DMS53 treated with DMSO at 0.1 percent for 48 hours (cell line): ENCODE measurements around the gene NUB1.

Experiments used
- DNase-seq: peaks from one replicate; lab custom pipeline; 2025; ENCODE audit not compliant: unreplicated experiment; lab: John Stamatoyannopoulos, UW

The NUB1 gene

DNA sequence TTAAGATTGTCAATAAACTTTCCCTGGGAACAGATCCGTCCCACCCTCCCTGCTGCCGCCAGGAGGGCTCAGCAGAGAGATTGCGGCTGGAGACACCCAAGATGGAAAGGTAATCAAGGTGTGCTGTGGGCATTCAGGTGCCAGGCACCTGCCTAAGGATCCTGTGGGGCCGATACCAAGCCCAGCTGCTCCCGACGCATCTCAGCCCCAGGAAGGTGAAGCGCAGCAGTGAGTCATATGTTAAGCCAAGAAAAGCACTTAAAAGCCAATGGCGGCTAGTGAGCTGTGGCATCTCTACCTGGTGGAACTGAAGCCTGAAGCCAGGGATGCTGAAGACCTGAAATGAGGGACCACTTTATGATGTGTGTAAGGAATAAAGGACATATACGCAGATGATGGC, 62.2 kb downstream of the NUB1 start:
- DNase-seq, result peak; percentile 58

- no peak for DNase-seq
These were observed 62.8 kb downstream of the NUB1 start for GRCh38 chr7:151404216-151405011.

DNA sequence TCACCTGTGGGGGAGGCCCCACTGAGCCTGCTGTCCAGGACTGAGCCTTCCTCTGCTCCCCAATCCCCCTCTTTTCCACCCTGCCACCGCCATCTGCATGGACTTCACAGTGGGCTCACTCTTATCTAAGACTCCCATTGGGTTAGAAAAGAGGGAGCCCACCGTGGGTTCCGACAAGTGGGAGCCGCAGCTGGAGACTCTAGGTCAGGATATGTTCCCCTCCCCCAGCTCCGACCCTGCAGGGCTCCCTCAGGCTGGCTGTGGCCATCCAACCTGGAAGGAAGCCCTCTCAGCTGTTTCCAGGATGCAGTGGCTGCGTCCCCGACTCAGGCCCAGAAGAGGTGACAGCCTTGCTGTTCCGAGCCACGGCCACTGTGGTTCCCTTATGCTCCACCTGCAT, 63.4 kb downstream of the NUB1 start:
- DNase-seq, result no peak

GRCh38 chr7:151405588-151405987, 64.0 kb downstream of the NUB1 start:
- DNase-seq, result no peak

GRCh38 chr7:151406051-151406875, 64.7 kb downstream of the NUB1 start:
- no peak for DNase-seq

DNA sequence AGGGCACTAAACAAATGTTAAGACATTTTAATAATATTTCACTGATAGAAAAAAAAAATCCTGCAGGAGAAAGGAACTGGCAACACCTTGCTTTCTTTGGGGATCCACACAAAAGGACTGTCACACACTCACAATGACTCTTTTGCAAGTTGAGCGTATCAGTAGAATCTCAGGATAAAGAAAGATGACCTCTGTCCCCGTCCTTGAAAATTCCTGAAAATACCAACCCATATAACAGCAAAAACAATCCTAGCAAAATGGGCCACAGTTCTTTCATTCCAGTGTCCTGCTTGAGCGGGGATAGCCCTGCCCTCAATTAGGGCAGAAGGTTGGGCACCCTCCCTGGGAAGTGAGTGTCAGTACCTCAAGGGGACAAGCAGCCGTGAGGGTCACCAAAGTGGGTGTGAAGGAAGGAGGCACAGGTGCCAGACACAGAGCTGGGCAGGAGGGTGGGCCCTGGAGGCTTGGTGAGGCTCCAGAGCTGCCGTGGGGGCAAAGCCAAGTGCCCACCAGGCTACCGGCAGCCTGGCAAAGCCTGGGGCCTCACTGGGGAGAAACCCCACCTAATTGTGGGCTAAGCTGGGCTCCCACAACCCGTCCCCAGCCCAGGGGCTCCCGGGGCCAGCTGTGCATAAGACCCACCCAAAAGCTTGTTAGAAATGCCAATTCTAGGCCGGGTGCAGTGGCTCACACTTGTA, 65.4 kb downstream of the NUB1 start:
- DNase-seq, result no peak

DNA sequence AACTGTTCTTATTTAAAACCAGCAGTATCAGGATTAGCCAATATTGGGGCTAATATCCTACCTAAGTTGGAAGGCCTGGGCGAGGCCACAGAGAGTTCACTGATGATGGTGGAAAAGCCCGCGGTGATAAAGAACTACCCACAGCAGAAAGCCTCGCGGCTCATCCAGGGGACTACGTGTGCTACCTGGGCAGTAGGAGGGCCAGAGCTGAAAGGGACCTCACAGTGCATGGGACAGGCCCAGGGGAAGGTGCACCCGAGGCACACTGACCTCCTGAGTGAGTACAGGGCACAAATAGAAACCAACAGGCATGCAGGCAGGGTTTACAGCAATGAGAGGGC, 66.9 kb downstream of the NUB1 start:
- no peak for DNase-seq

DNA sequence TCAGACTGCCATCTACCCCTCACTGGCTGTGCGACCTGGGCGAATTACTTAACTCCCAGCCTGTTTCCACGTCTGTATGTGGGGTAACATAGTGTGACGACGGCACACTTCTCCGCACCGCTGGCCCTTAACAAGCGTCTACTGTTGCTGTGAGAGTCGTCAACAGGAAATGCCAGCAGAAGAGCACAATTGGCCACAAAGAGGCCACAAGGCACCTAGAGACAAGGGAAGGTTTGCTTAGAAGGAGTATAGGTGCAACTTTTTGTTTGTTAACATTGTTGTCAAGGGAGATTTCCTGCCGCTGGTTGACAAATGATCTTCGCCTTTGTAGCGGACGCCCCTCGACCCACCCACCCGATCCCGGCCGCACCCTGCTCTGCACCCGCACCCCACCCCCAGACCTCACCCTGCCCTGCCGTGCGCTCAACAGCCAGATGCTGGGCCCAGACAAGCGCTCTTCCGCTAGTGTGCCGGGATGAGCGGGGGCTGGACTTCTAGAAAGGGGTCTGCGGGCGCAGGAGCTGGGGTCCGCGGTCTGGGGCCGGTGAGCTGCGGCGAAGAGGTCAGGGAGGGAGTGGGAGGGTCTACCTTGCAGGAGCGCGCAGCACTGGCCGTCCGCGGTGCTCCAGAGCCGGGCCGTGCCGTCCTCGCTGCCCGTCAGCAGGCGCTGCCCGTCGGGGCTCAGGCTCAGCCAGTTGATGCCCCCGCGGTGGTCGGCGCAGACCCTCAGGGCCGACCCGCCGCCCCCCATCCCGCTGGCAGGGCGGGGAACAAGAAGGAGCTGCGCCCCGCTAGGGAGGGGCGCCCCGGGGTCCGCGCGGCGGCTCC, 67.4 kb downstream of the NUB1 start:
- no peak for DNase-seq

- DNase-seq, result no peak
These were observed 68.2 kb downstream of the NUB1 start, which contains the start of gene WDR86 for GRCh38 chr7:151409667-151410404. Gene WDR86, minus strand, starts transcription at chr7:151410038. Its CDS starts 449 bp downstream, at chr7:151409589.

DNA sequence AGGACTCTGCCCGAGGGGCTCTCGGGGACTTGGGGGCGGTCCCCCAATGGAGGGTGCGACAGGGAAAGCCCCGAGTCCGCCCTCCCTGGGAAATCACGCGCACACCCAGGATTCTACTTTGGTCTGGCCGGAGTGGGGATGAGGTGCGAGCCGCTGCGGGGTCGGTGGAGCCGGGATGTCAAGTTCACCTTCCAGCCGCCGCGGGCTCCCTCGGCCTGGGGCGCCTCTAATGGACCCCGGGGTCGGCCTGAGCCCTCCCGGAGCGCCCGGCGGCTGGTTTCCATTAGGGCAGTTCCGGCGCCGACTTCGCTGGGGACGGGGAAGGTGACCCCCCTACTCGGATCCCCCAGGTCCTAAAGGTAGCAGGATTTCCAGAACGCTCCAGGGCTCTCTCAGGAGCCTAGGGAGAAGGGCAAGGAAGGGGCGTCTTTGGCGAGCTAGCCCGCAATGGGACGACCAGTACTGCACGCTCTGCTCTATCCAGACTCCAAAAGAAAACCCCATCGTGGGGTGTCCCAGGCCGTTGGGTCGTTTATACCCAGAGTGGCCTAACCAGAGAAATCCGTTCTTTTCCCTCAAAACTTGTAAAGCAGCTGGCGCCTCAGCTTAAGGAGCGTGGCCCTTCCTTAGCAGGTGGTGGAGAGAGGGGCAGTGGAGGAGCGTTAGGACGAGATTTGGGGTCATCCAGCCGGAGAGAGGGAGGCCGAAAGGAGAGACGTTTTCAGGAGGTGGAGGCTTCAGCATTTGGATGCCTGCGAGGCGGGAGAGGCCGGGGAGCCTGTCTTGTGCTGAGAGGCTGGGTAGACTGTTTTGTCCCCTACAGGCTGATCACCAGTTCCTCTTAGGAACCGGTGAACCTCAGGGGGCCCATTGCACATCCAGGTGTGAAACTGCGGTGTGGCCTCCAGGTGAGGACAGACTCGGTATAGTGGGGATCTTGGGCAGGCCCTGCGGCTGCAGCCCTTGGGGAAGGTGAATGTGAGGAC, 69.1 kb downstream of the NUB1 start:
- DNase-seq, result no peak

DNA sequence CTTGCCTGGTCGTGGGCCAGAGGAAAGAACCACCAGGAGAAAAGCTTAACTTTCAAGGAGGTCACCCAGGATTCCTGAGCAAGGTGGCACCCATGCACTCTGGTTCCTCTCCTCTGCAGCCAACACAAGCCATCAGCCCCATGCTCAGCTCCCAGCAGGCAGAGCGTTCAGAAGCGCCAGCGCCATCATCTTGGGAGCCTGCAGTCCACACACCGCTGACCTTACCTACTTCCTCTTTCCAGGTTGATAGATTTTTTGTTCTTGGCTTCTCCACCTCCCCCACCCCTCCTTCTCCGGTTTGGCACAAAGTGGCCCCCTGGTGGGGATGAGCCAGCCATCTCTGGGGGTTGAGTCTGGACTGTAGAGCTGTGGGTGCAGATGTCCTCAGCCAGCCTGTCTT, 69.9 kb downstream of the NUB1 start:
- no peak for DNase-seq

DNA sequence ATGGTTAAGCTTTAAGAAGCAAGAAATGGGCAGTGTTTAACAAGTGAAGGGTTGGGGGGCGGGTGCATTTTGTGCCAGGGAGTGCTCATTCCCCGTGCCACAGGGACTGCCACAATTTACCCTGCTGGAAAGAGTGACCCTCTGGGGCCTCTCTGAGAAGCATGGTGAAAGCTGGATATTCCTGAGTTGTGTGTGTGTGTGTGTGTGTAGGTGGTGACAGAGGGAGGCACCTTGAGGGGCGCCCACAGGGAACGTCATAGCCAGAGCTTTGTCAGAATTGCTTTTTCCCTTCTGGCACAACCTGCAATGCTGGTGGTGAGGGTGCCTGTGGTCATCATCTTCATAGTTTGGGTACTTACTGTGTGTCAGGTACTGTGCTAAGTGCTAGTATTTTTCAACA, 70.7 kb downstream of the NUB1 start:
- DNase-seq, result no peak

DNA sequence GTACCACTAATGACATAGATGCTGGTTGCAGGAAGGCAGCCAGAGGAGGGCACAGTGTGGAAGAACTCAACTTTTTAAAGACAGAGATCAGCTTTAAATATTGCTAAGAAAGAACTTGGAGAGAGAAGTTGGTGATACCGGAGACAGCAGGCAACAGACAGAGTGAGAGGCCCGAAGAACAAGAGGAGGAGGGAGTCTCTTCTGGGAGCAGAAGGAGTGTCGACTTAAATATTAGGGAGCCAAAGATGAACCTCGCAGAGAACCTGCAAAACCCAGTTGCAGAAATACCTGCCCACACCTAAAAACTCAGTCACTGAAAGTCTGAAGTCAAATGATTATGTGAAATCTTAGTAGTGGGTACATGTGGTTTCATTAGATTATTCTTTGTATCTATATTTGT, 71.6 kb downstream of the NUB1 start:
- DNase-seq, result no peak

- no peak for DNase-seq
These were observed 73.9 kb downstream of the NUB1 start for GRCh38 chr7:151415375-151416105.

GRCh38 chr7:151416112-151416940, 74.7 kb downstream of the NUB1 start:
- no peak for DNase-seq

- DNase-seq, result no peak
These were observed 75.3 kb downstream of the NUB1 start for GRCh38 chr7:151416941-151417315.

DNA sequence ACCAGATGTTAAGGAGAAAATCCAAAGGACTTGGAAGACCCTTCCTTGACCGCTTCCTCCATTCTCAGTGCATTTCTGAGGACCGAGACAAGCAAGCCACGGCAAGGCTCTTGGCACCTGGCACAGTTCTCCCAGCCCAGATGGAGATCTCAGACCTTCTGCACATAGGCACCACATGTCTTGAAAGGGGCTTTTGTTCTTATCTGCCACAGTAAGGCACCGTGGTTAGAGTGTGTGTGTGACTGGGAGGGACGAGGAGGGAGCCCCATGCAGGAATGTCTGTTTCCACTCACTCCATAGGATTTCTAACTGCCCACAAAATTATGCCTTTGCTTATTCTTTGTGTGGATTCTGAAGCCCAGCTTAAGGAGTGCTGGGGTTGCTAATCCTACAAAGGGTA, 78.5 kb downstream of the NUB1 start:
- no peak for DNase-seq

DNA sequence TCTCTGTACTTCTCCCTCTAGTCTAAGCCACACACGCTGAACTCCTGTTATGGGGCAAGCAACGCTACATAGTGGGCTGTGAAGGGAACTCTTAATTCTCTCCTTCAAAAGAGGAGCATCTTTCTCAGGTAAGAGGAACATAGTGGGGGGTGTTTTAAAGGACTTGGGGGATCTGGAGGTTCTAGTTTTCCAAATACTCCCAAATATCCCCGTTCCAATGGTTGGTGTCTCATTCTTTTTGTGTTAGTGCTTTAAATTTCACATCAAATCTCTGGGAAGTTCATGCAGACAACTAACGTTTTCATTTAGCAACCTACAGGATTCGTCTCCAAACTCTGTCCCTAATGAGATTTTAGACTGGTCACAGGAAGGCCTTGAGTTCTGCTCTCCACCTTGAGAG, 80.6 kb downstream of the NUB1 start:
- no peak for DNase-seq
